Measurements from ENCODE around the gene UNC5A. TPM values are rescaled to one million over a fixed set of nuclear protein-coding genes. Genes with fewer than 3 reads are reported as not detected.

The UNC5A gene
- total and polyA plus RNA-seq, 7 experiments from 2014 or later, result not detected

- POLR2A ChIA-PET, result no interaction called here
- peaks cover 68 to 86% (median 76%) of the 10 kb centered on the region in 5 donors for H3K27me3 Mint-ChIP-seq
- CTCF ChIA-PET, result no interaction called here
Observed at GRCh38 chr5:176816043-176816745, 5.8 kb downstream of the UNC5A start.

GRCh38 chr5:176816791-176817347, 6.5 kb downstream of the UNC5A start:
- no peak for DNase-seq
- ChIA-PET CTCF (no interaction called here), POLR2A (no interaction called here)
- H3K27me3 Mint-ChIP-seq, result peaks cover 61 to 81% (median 71%) of the 10 kb centered on the region in 5 donors
- Histone ChIP-seq H3K27me3 (ENCODE audit: control insufficient read depth in 2 of 2, insufficient read depth in 2 of 2, low read length in 2 of 2) (no peaks in the 10 kb centered on the region), H3K4me3 (ENCODE audit: low read length) (no peak overlapping the region), H3K27ac (ENCODE audit: low read depth, low read length) (no peak overlapping the region), H3K4me1 (ENCODE audit: control insufficient read depth in 2 of 2, insufficient read depth in 2 of 2, low read length in 2 of 2) (peaks cover 0 to 11% of the 10 kb centered on the region in 2 donors), H3K36me3 (ENCODE audit: control insufficient read depth in 2 of 3, insufficient read depth in 3 of 3, low read length in 3 of 3) (no peaks in the 10 kb centered on the region), H3K9me3 (ENCODE audit: control insufficient read depth in 2 of 3, low read length in 3 of 3) (no peaks in the 10 kb centered on the region)
- peaks cover 7 to 14% (median 10%) of the 10 kb centered on the region in 7 donors for H3K4me1 Mint-ChIP-seq
- ATAC-seq, result no peak
- H3K36me3 Mint-ChIP-seq, result no peaks in the 10 kb centered on the region
- intact Hi-C loops (cut with micrococcal nuclease), result no loop called here
- H3K4me3 Mint-ChIP-seq, result peak overlapping the region in 9 of 10 donors; percentile 37 to 76 (median 62)
- no peak overlapping the region for H3K27ac Mint-ChIP-seq
- H3K9me3 Mint-ChIP-seq, result peaks cover 0 to 3% (median 0%) of the 10 kb centered on the region in 11 donors

More at GRCh38 chr5:176816043-176816745, 5.8 kb downstream of the UNC5A start:
- H3K27ac ChIP-seq (ENCODE audit: low read depth, low read length), result no peak overlapping the region
- ATAC-seq (no peak), DNase-seq (no peak)
- no peaks in the 10 kb centered on the region for H3K36me3 ChIP-seq (ENCODE audit: control insufficient read depth in 2 of 3, insufficient read depth in 3 of 3, low read length in 3 of 3)
- peak overlapping the region in 9 of 10 donors; percentile 37 to 76 (median 62) for H3K4me3 Mint-ChIP-seq
- peaks cover 10 to 19% (median 13%) of the 10 kb centered on the region in 7 donors for H3K4me1 Mint-ChIP-seq
- H3K9me3 ChIP-seq (ENCODE audit: control insufficient read depth in 2 of 3, low read length in 3 of 3), result no peaks in the 10 kb centered on the region
- H3K4me1 ChIP-seq (ENCODE audit: control insufficient read depth in 2 of 2, insufficient read depth in 2 of 2, low read length in 2 of 2), result peaks cover 2 to 11% of the 10 kb centered on the region in 2 donors
- intact Hi-C loops (cut with micrococcal nuclease), result no loop called here
- no peaks in the 10 kb centered on the region for H3K36me3 Mint-ChIP-seq
- H3K27ac Mint-ChIP-seq, result no peak overlapping the region
- H3K27me3 ChIP-seq (ENCODE audit: control insufficient read depth in 2 of 2, insufficient read depth in 2 of 2, low read length in 2 of 2), result no peaks in the 10 kb centered on the region
- H3K9me3 Mint-ChIP-seq, result peaks cover 0 to 3% (median 0%) of the 10 kb centered on the region in 11 donors
- no peak overlapping the region for H3K4me3 ChIP-seq (ENCODE audit: low read length)

GRCh38 chr5:176817369-176817840, 7.0 kb downstream of the UNC5A start:
- Mint-ChIP-seq H3K27me3 (peaks cover 61 to 81% (median 67%) of the 10 kb centered on the region in 5 donors), H3K4me3 (peak overlapping the region in 1 of 10 donors; percentile 14), H3K36me3 (no peaks in the 10 kb centered on the region), H3K4me1 (peaks cover 5 to 14% (median 9%) of the 10 kb centered on the region in 7 donors), H3K27ac (no peak overlapping the region), H3K9me3 (peaks cover 0 to 2% (median 0%) of the 10 kb centered on the region in 11 donors)
- no peaks in the 10 kb centered on the region for H3K27me3 ChIP-seq (ENCODE audit: control insufficient read depth in 2 of 2, insufficient read depth in 2 of 2, low read length in 2 of 2)
- ChIA-PET POLR2A (no interaction called here), CTCF (no interaction called here)
- no peak overlapping the region for H3K4me3 ChIP-seq (ENCODE audit: low read length)
- no peak overlapping the region for H3K27ac ChIP-seq (ENCODE audit: low read depth, low read length)
- intact Hi-C loops (cut with micrococcal nuclease), result no loop called here
- H3K9me3 ChIP-seq (ENCODE audit: control insufficient read depth in 2 of 3, low read length in 3 of 3), result no peaks in the 10 kb centered on the region
- ATAC-seq, result no peak
- H3K4me1 ChIP-seq (ENCODE audit: control insufficient read depth in 2 of 2, insufficient read depth in 2 of 2, low read length in 2 of 2), result peaks cover 0 to 11% of the 10 kb centered on the region in 2 donors
- DNase-seq, result no peak
- H3K36me3 ChIP-seq (ENCODE audit: control insufficient read depth in 2 of 3, insufficient read depth in 3 of 3, low read length in 3 of 3), result no peaks in the 10 kb centered on the region

- H3K36me3 ChIP-seq (ENCODE audit: control insufficient read depth in 2 of 3, insufficient read depth in 3 of 3, low read length in 3 of 3), result no peaks in the 10 kb centered on the region
- H3K9me3 ChIP-seq (ENCODE audit: control insufficient read depth in 2 of 3, low read length in 3 of 3), result no peaks in the 10 kb centered on the region
- no peaks in the 10 kb centered on the region for H3K27me3 ChIP-seq (ENCODE audit: control insufficient read depth in 2 of 2, insufficient read depth in 2 of 2, low read length in 2 of 2)
- peak overlapping the region; percentile 55 to 85 (median 68) for H3K4me3 Mint-ChIP-seq
- no peaks in the 10 kb centered on the region for H3K36me3 Mint-ChIP-seq
- peaks cover 0 to 11% of the 10 kb centered on the region in 2 donors for H3K4me1 ChIP-seq (ENCODE audit: control insufficient read depth in 2 of 2, insufficient read depth in 2 of 2, low read length in 2 of 2)
- ChIA-PET CTCF (no interaction called here), POLR2A (no interaction called here)
- H3K27ac ChIP-seq (ENCODE audit: low read depth, low read length), result no peak overlapping the region
- peak; percentile 35 for ATAC-seq
- H3K4me3 ChIP-seq (ENCODE audit: low read length), result peak overlapping the region; percentile 19
- no peak overlapping the region for H3K27ac Mint-ChIP-seq
- peaks cover 65 to 85% (median 71%) of the 10 kb centered on the region in 5 donors for H3K27me3 Mint-ChIP-seq
- H3K9me3 Mint-ChIP-seq, result peaks cover 0 to 2% (median 0%) of the 10 kb centered on the region in 11 donors
- peaks cover 5 to 14% (median 9%) of the 10 kb centered on the region in 7 donors for H3K4me1 Mint-ChIP-seq
- intact Hi-C loops (cut with micrococcal nuclease), result no loop called here
- DNase-seq, result no peak
Observed at GRCh38 chr5:176817841-176818377, 7.5 kb downstream of the UNC5A start.

GRCh38 chr5:176818391-176819098, 8.2 kb downstream of the UNC5A start:
- no peaks in the 10 kb centered on the region for H3K36me3 ChIP-seq (ENCODE audit: control insufficient read depth in 2 of 3, insufficient read depth in 3 of 3, low read length in 3 of 3)
- H3K9me3 ChIP-seq (ENCODE audit: control insufficient read depth in 2 of 3, low read length in 3 of 3), result no peaks in the 10 kb centered on the region
- ChIA-PET CTCF (no interaction called here), POLR2A (no interaction called here)
- H3K36me3 Mint-ChIP-seq, result no peaks in the 10 kb centered on the region
- DNase-seq (peak in 1 of 9 donors; percentile 20), ATAC-seq (peak; percentile 69)
- H3K27me3 Mint-ChIP-seq, result peaks cover 58 to 81% (median 70%) of the 10 kb centered on the region in 5 donors
- peak overlapping the region; percentile 55 to 85 (median 68) for H3K4me3 Mint-ChIP-seq
- peak overlapping the region in 1 of 9 donors; percentile 72 for H3K27ac Mint-ChIP-seq
- H3K27me3 ChIP-seq (ENCODE audit: control insufficient read depth in 2 of 2, insufficient read depth in 2 of 2, low read length in 2 of 2), result no peaks in the 10 kb centered on the region
- H3K4me1 Mint-ChIP-seq, result peaks cover 7 to 14% (median 9%) of the 10 kb centered on the region in 7 donors
- H3K4me1 ChIP-seq (ENCODE audit: control insufficient read depth in 2 of 2, insufficient read depth in 2 of 2, low read length in 2 of 2), result peaks cover 0 to 11% of the 10 kb centered on the region in 2 donors
- intact Hi-C loops (cut with micrococcal nuclease), result no loop called here
- no peak overlapping the region for H3K27ac ChIP-seq (ENCODE audit: low read depth, low read length)
- no peak overlapping the region for H3K4me3 ChIP-seq (ENCODE audit: low read length)
- H3K9me3 Mint-ChIP-seq, result peaks cover 0 to 2% (median 0%) of the 10 kb centered on the region in 11 donors

GRCh38 chr5:176819476-176819875, 9.1 kb downstream of the UNC5A start:
- Histone ChIP-seq H3K27me3 (ENCODE audit: control insufficient read depth in 2 of 2, insufficient read depth in 2 of 2, low read length in 2 of 2) (no peaks in the 10 kb centered on the region), H3K36me3 (ENCODE audit: control insufficient read depth in 2 of 3, insufficient read depth in 3 of 3, low read length in 3 of 3) (no peaks in the 10 kb centered on the region), H3K4me3 (ENCODE audit: low read length) (no peak overlapping the region), H3K27ac (ENCODE audit: low read depth, low read length) (no peak overlapping the region), H3K9me3 (ENCODE audit: control insufficient read depth in 2 of 3, low read length in 3 of 3) (no peaks in the 10 kb centered on the region), H3K4me1 (ENCODE audit: control insufficient read depth in 2 of 2, insufficient read depth in 2 of 2, low read length in 2 of 2) (peaks cover 0 to 11% of the 10 kb centered on the region in 2 donors)
- Mint-ChIP-seq H3K9me3 (peaks cover 0 to 2% (median 0%) of the 10 kb centered on the region in 11 donors), H3K27me3 (peaks cover 49 to 72% (median 64%) of the 10 kb centered on the region in 5 donors), H3K27ac (no peak overlapping the region), H3K36me3 (no peaks in the 10 kb centered on the region), H3K4me1 (peaks cover 7 to 14% (median 9%) of the 10 kb centered on the region in 7 donors), H3K4me3 (peak overlapping the region in 5 of 10 donors; percentile 2 to 79 (median 33))
- ATAC-seq, result no peak
- intact Hi-C loops (cut with micrococcal nuclease), result no loop called here
- ChIA-PET CTCF (no interaction called here), POLR2A (no interaction called here)
- no peak for DNase-seq

Measured in naive thymus-derived CD4-positive, alpha-beta T cell (primary cell).